Placental pericyte (primary cell): ENCODE measurements around the gene SYCN. TPM values are rescaled to one million over a fixed set of nuclear protein-coding genes. Genes with fewer than 3 reads are reported as not detected.

ENCODE experiments used
- total RNA-seq: library from RNA; depleted of rRNA; stranded (reverse); fragments of >200 nt; gene quantifications from 2 replicates; pipeline ENCODE4 v1.2.3, GENCODE V29; 2012

SYCN gene
- total RNA-seq = not detected in 2 replicates

GRCh38 chr19:39203372-39204341, at the start of gene SYCN:
Gene SYCN (minus strand): TSS chr19:39204263. CDS start chr19:39204254, 9 bp downstream.

GRCh38 chr19:39248806-39249205, 44.7 kb upstream of the SYCN start, which contains the start of gene IFNL4:
Gene IFNL4 (minus strand): TSS chr19:39248856.

GRCh38 chr19:39244410-39245100, 40.5 kb upstream of the SYCN start, which contains the start of gene IFNL3:
Gene IFNL3 (minus strand): TSS chr19:39245006. CDS start chr19:39244967, 39 bp downstream.

GRCh38 chr19:39196860-39197562, 7.1 kb downstream of the SYCN start, which contains the start of gene NCCRP1:
Gene NCCRP1 (plus strand): TSS chr19:39196964. CDS start chr19:39196983, 19 bp downstream.

Other genes starting within 250 kb of the SYCN start
- 13.8 and 24.1 TPM in 2 replicates for gene FBXO17, start 228.5 kb downstream of the SYCN start, total RNA-seq
- 3.3 and 3.7 TPM in 2 replicates for gene FBXO27, start 171.7 kb downstream of the SYCN start, total RNA-seq
- gene ACP7, start 119.9 kb downstream of the SYCN start, total RNA-seq = not detected in 2 replicates
- gene PAK4, start 78.5 kb downstream of the SYCN start, total RNA-seq = 10.3 and 14.6 TPM in 2 replicates
- not detected in 2 replicates for gene NCCRP1, start 7.3 kb downstream of the SYCN start, total RNA-seq
- gene IFNL3, start 40.7 kb upstream of the SYCN start, total RNA-seq = not detected in 2 replicates
- gene IFNL4, start 44.6 kb upstream of the SYCN start, total RNA-seq = not detected in 2 replicates
- not detected in 2 replicates for gene IFNL2, start 64.1 kb upstream of the SYCN start, total RNA-seq
- gene IFNL1, start 92.1 kb upstream of the SYCN start, total RNA-seq = not detected in 2 replicates
- gene LRFN1, start 116.6 kb upstream of the SYCN start, total RNA-seq = under 0.01 TPM in 1 of 2 replicates, not detected in the other
- 1.4 TPM in 1 of 2 replicates, not detected in the other for gene GMFG, start 131.8 kb upstream of the SYCN start, total RNA-seq
- 67.8 and 80.2 TPM in 2 replicates for gene SAMD4B, start 138.2 kb upstream of the SYCN start, total RNA-seq
- 35.0 and 38.4 TPM in 2 replicates for gene PAF1, start 186.8 kb upstream of the SYCN start, total RNA-seq
- 21.0 and 25.1 TPM in 2 replicates for gene MED29, start 187.1 kb upstream of the SYCN start, total RNA-seq
- 4.6 and 6.4 TPM in 2 replicates for gene ZFP36, start 202.6 kb upstream of the SYCN start, total RNA-seq
- gene PLEKHG2, start 208.4 kb upstream of the SYCN start, total RNA-seq = 12.5 and 35.9 TPM in 2 replicates
- 117 and 211 TPM in 2 replicates for gene RPS16, start 231.7 kb upstream of the SYCN start, total RNA-seq
- gene SUPT5H, start 241.3 kb upstream of the SYCN start, total RNA-seq = 97.6 and 122 TPM in 2 replicates